ENCODE results near the gene C3orf33. TPM values are rescaled to one million over a fixed set of nuclear protein-coding genes. Genes with fewer than 3 reads are reported as not detected.

C3orf33 gene
- total RNA-seq, 1 experiment from 2014 or later = 4.7 TPM

- no TSS peak for BruUV-seq (replicated peaks)
- Histone ChIP-seq H4K20me1 (ENCODE audit: insufficient read depth) (no peaks in the 10 kb centered on the region), H3K9ac (ENCODE audit: low read length) (no peak overlapping the region), H3K9me2 (ENCODE audit: insufficient read depth) (no peaks in the 10 kb centered on the region), H3K9me3 (ENCODE audit: control insufficient read depth in 1 of 2, insufficient read depth in 1 of 2, low read depth in 1 of 2, low read length in 2 of 2) (no peaks in the 10 kb centered on the region), H3K79me2 (ENCODE audit: insufficient read depth, low read length) (no peaks in the 10 kb centered on the region), H3K4me2 (ENCODE audit: low read length) (no peak overlapping the region), H3K4me3 (replicated peaks in 1 of 2; ENCODE audit: low read depth in 1 of 2, low read length in 2 of 2) (no peak overlapping the region), H3K27ac (ENCODE audit: low read depth, low read length) (no peak overlapping the region), H2AFZ (ENCODE audit: low read depth, low read length, poor library complexity, severe bottlenecking) (no peak overlapping the region), H3K36me3 (ENCODE audit: control insufficient read depth in 1 of 2, insufficient read depth in 2 of 2, low read length in 2 of 2) (no peaks in the 10 kb centered on the region), H3K27me3 (ENCODE audit: insufficient read depth, low read length) (no peaks in the 10 kb centered on the region), H3K4me1 (ENCODE audit: control insufficient read depth in 1 of 2, insufficient read depth in 2 of 2, low read length in 2 of 2) (peaks cover 15 to 36% of the 10 kb centered on the region in 2 experiments)
- POLR2A ChIA-PET = no interaction called here
- ATAC-seq (no peak), DNase-seq (ENCODE audit: low read depth, low spot score) (no peak)
- CTCF ChIA-PET = no interaction called here
- RAD21 ChIA-PET (ENCODE audit: low non-redundant PET in 1 of 2, low total read pairs in 2 of 2, uncharacterized antibody in 2 of 2, unreplicated experiment in 2 of 2) = no interaction called here
- intact Hi-C loops (cut with micrococcal nuclease) = loop anchor here (5.0 kb wide), 2 partner anchors 105 to 125 kb away; partner anchors contain the start of genes GMPS and SLC33A1
- TF ChIP-seq EZH2phosphoT487 (IDR thresholded peaks at IDR 0.05; ENCODE audit: borderline replicate concordance) (no peak), SIN3A (IDR thresholded peaks at IDR 0.05; ENCODE audit: low read depth) (no peak), JUND (IDR thresholded peaks at IDR 0.05) (no peak), SP1 (IDR thresholded peaks at IDR 0.05; ENCODE audit: low read depth) (no peak), CEBPB (IDR thresholded peaks at IDR 0.05; ENCODE audit: low read depth) (no peak), EZH2 (IDR thresholded peaks at IDR 0.05) (no peak), ZBTB33 (IDR thresholded peaks at IDR 0.05; ENCODE audit: extremely low read depth, insufficient replicate concordance, low read length) (no peak), POLR2A (IDR thresholded peaks at IDR 0.05; ENCODE audit: borderline replicate concordance, extremely low read depth, insufficient read depth, insufficient read length) (no peak), ELF1 (IDR thresholded peaks at IDR 0.05; ENCODE audit: borderline replicate concordance, low read depth) (no peak), POLR2AphosphoS5 (IDR thresholded peaks at IDR 0.05; ENCODE audit: low read depth, low read length) (no peak), MAX (IDR thresholded peaks at IDR 0.05) (no peak), TCF7L2 (IDR thresholded peaks at IDR 0.05; ENCODE audit: borderline replicate concordance, extremely low read depth, insufficient read depth, insufficient read length) (no peak), ATF3 (IDR thresholded peaks at IDR 0.05) (no peak), SRF (IDR thresholded peaks at IDR 0.05; ENCODE audit: low read depth) (no peak), ZFX (IDR thresholded peaks at IDR 0.05) (no peak), REST (IDR thresholded peaks at IDR 0.05; ENCODE audit: low read depth) (no peak)
These were observed 58.7 kb downstream of the C3orf33 start for GRCh38 chr3:155747286-155747945.

Measured in HCT116 (cell line).